ENCODE measurements around the gene LTA4H.

LTA4H gene

GRCh38 chr12:96048393-96048969 lies 13.1 kb upstream of the LTA4H start:
- Histone ChIP-seq H3K4me1 (ENCODE audit: low read length) (peaks cover 25% of the 10 kb centered on the region), H3F3A (ENCODE audit: insufficient read depth, low read length) (peaks cover 7% of the 10 kb centered on the region), H3K9ac (ENCODE audit: low read length) (no peak overlapping the region), H2AFZ (ENCODE audit: low read length) (peak overlapping the region; percentile 61; the same call in 1 of the 2 replicates), H4K20me1 (ENCODE audit: insufficient read depth, low read length) (no peaks in the 10 kb centered on the region), H3K27me3 (replicated peaks; ENCODE audit: insufficient read depth, low read length) (no peaks in the 10 kb centered on the region), H3K4me2 (ENCODE audit: low read depth, low read length) (peak overlapping the region; percentile 68; the same call in 1 of the 2 replicates), H3K9me2 (replicated peaks; ENCODE audit: insufficient read depth, low read length) (no peaks in the 10 kb centered on the region), H3K27ac (ENCODE audit: low read length) (peak overlapping the region; percentile 72; the same call in 1 of the 2 replicates), H3K36me3 (replicated peaks; ENCODE audit: insufficient read depth, low read length) (no peaks in the 10 kb centered on the region), H3K4me3 (ENCODE audit: low read length) (no peak overlapping the region), H3K9me3 (replicated peaks; ENCODE audit: insufficient read depth, low read length) (no peaks in the 10 kb centered on the region), H3K79me2 (ENCODE audit: low read length) (no peaks in the 10 kb centered on the region)
- TF ChIP-seq EZH2 (optimal IDR thresholded peaks at IDR 0.05; ENCODE audit: low read depth, low read length) = no peak
- TF ChIP-seq EZH2phosphoT487 (IDR thresholded peaks at IDR 0.05; ENCODE audit: low read length) = no peak
- no peak for TF ChIP-seq CTCF (IDR thresholded peaks at IDR 0.05; ENCODE audit: low read length)
- DNase-seq = no peak

GRCh38 chr12:96047229-96048211 lies 12.1 kb upstream of the LTA4H start:
- Histone ChIP-seq H3K9me3 (replicated peaks; ENCODE audit: insufficient read depth, low read length) (no peaks in the 10 kb centered on the region), H3K27me3 (replicated peaks; ENCODE audit: insufficient read depth, low read length) (no peaks in the 10 kb centered on the region), H3K27ac (ENCODE audit: low read length) (peak overlapping the region; percentile 72), H2AFZ (ENCODE audit: low read length) (peak overlapping the region; percentile 61), H3K79me2 (ENCODE audit: low read length) (no peaks in the 10 kb centered on the region), H3K4me1 (ENCODE audit: low read length) (peaks cover 25% of the 10 kb centered on the region), H3K4me2 (ENCODE audit: low read depth, low read length) (peak overlapping the region; percentile 68), H3K9me2 (replicated peaks; ENCODE audit: insufficient read depth, low read length) (no peaks in the 10 kb centered on the region), H4K20me1 (ENCODE audit: insufficient read depth, low read length) (no peaks in the 10 kb centered on the region), H3F3A (ENCODE audit: insufficient read depth, low read length) (peaks cover 7% of the 10 kb centered on the region), H3K4me3 (ENCODE audit: low read length) (peak overlapping the region; percentile 5; the same call in 1 of the 2 replicates), H3K9ac (ENCODE audit: low read length) (peak overlapping the region; percentile 21; the same call in 1 of the 2 replicates), H3K36me3 (replicated peaks; ENCODE audit: insufficient read depth, low read length) (no peaks in the 10 kb centered on the region)
- DNase-seq = peak; percentile 90
- TF ChIP-seq EZH2phosphoT487 (IDR thresholded peaks at IDR 0.05; ENCODE audit: low read length) (no peak), CTCF (IDR thresholded peaks at IDR 0.05; ENCODE audit: low read length) (no peak), EZH2 (optimal IDR thresholded peaks at IDR 0.05; ENCODE audit: low read depth, low read length) (no peak)

GRCh38 chr12:96046543-96047228 lies 11.3 kb upstream of the LTA4H start:
- Histone ChIP-seq H3K4me1 (ENCODE audit: low read length) (peaks cover 25% of the 10 kb centered on the region), H3K27ac (ENCODE audit: low read length) (peak overlapping the region; percentile 72; the same call in 1 of the 2 replicates)

More at GRCh38 chr12:96046543-96047228, 11.3 kb upstream of the LTA4H start:
- DNase-seq = no peak
- Histone ChIP-seq H3K9ac (ENCODE audit: low read length) (peak overlapping the region; percentile 21; the same call in 1 of the 2 replicates), H3K9me3 (replicated peaks; ENCODE audit: insufficient read depth, low read length) (no peaks in the 10 kb centered on the region), H3K9me2 (replicated peaks; ENCODE audit: insufficient read depth, low read length) (no peaks in the 10 kb centered on the region), H3K27me3 (replicated peaks; ENCODE audit: insufficient read depth, low read length) (no peaks in the 10 kb centered on the region), H3K79me2 (ENCODE audit: low read length) (no peaks in the 10 kb centered on the region), H3K4me2 (ENCODE audit: low read depth, low read length) (peak overlapping the region; percentile 68), H3K4me3 (ENCODE audit: low read length) (peak overlapping the region; percentile 5; the same call in 1 of the 2 replicates), H3F3A (ENCODE audit: insufficient read depth, low read length) (peaks cover 7% of the 10 kb centered on the region), H4K20me1 (ENCODE audit: insufficient read depth, low read length) (no peaks in the 10 kb centered on the region), H3K36me3 (replicated peaks; ENCODE audit: insufficient read depth, low read length) (no peaks in the 10 kb centered on the region), H2AFZ (ENCODE audit: low read length) (peak overlapping the region; percentile 61)
- TF ChIP-seq EZH2 (optimal IDR thresholded peaks at IDR 0.05; ENCODE audit: low read depth, low read length) = no peak
- TF ChIP-seq CTCF (IDR thresholded peaks at IDR 0.05; ENCODE audit: low read length) = no peak
- TF ChIP-seq EZH2phosphoT487 (IDR thresholded peaks at IDR 0.05; ENCODE audit: low read length) = no peak

All from MM.1S (cell line).